Mammary epithelial cell (primary cell): ENCODE data around the gene TMEM132C.

Experiments
- EZH2 ChIP-seq: IDR thresholded peaks from 2 replicates; pipeline ENCODE4 v1.6.1; 2012; ENCODE audit warnings: low read length, inconsistent platforms, borderline replicate concordance
- TF ChIP-seq, protein P1 (sequence below), 2 donors: IDR thresholded peaks in 1 of 2; conservative IDR thresholded peaks in 1 of 2; 2 replicates each; pipeline ENCODE4 v1.5.1; 2011 to 2012; ENCODE audit warnings: inconsistent platforms in 2 of 2, low read length in 2 of 2, mild to moderate bottlenecking in 2 of 2, control low read depth in 1 of 2, low read depth in 1 of 2; ENCODE audit not compliant: insufficient read depth in 1 of 2; ENCODE audit errors: extremely low read depth in 1 of 2

DNA sequence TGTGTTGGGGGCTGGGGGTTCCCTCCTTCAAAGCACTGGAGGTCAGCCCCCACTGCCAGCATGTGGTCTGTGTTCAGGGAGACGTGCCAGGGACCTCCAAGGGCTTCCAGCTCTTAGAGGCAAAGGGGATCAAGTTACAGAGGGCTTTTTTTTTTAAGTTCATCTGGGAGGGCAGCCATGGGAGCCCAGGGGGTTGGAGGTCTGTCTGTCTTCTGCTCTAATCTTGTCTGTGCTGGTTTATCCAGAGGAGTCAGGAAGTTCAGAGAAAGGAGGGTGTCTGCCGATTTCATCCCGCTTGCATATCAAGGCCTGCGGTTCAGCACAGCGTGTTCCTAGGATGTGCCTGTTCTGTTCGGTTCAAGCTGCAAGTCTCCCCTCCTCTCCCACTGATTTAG is 72.2 kb downstream of the TMEM132C start:
- TF ChIP-seq, protein P1, sequence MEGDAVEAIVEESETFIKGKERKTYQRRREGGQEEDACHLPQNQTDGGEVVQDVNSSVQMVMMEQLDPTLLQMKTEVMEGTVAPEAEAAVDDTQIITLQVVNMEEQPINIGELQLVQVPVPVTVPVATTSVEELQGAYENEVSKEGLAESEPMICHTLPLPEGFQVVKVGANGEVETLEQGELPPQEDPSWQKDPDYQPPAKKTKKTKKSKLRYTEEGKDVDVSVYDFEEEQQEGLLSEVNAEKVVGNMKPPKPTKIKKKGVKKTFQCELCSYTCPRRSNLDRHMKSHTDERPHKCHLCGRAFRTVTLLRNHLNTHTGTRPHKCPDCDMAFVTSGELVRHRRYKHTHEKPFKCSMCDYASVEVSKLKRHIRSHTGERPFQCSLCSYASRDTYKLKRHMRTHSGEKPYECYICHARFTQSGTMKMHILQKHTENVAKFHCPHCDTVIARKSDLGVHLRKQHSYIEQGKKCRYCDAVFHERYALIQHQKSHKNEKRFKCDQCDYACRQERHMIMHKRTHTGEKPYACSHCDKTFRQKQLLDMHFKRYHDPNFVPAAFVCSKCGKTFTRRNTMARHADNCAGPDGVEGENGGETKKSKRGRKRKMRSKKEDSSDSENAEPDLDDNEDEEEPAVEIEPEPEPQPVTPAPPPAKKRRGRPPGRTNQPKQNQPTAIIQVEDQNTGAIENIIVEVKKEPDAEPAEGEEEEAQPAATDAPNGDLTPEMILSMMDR (conservative IDR thresholded peaks at IDR 0.05 in 1 of 2, IDR thresholded peaks at IDR 0.05 in 1 of 2; ENCODE audit: extremely low read depth in 1 of 2, insufficient read depth in 1 of 2, low read depth in 1 of 2, low read length in 2 of 2): no peak
- no peak for TF ChIP-seq EZH2
